Right atrium auricular region (tissue), 2 donors: ENCODE measurements around the gene KIFC1. TPM values are rescaled to one million over a fixed set of nuclear protein-coding genes. Genes with fewer than 3 reads are reported as not detected.

Experiments
- DNase-seq: peaks from one replicate; pipeline ENCODE4 v3.0.0-alpha.2; 2019; ENCODE audit warnings: low spot score
- H3K27ac ChIP-seq, 2 donors: fragments of 200-600 bp; sonication (generic); 1 replicate in 1 of 2; 2 replicates in 1 of 2; pipeline ENCODE4 v1.5.1; 2016 to 2019
- H3K27me3 ChIP-seq, 2 donors: fragments of 200-600 bp; sonication (generic); one replicate each; pipeline versions ENCODE4 v1.5.1 to v1.6.0; 2017 to 2019
- H3K36me3 ChIP-seq: fragments of 200-600 bp; sonication (generic); one replicate; pipeline ENCODE4 v1.5.1; 2016
- H3K4me1 ChIP-seq, 2 donors: fragments of 200-600 bp; sonication (generic); one replicate each; pipeline versions ENCODE4 v1.5.1 to v1.6.0; 2017 to 2019
- H3K4me3 ChIP-seq, 2 donors: fragments of 200-600 bp; sonication (generic); 1 replicate in 1 of 2; 2 replicates in 1 of 2; pipeline ENCODE4 v1.5.1; 2017 to 2019; ENCODE audit warnings: mild to moderate bottlenecking in 1 of 2, moderate library complexity in 1 of 2
- H3K9me3 ChIP-seq, 2 donors: fragments of 200-600 bp; sonication (generic); one replicate each; pipeline ENCODE4 v1.5.1; 2019
- total RNA-seq, 2 donors: library from RNA; depleted of rRNA; stranded (reverse); fragments of >200 nt; gene quantifications; one replicate each; pipeline ENCODE4 v1.1.0, GENCODE V29; 2016
- TF ChIP-seq, protein P1 (sequence below), 2 donors: fragments of 200-600 bp; sonication (generic); IDR thresholded peaks; one replicate each; pipeline ENCODE4 v1.5.1; 2019; ENCODE audit warnings: antibody characterized with exemption in 2 of 2

KIFC1 gene
- total RNA-seq, 2 donors from 2014 or later = 0.59 to 1.6 TPM

- H3K9me3 ChIP-seq = no peaks in the 10 kb centered on the region
- no peak for DNase-seq
- peaks cover 0 to under 1% of the 10 kb centered on the region in 2 donors for H3K4me1 ChIP-seq
- H3K4me3 ChIP-seq = no peak overlapping the region
- peaks cover 52% of the 10 kb centered on the region for H3K36me3 ChIP-seq
- no peak overlapping the region for H3K27ac ChIP-seq
- H3K27me3 ChIP-seq = no peaks in the 10 kb centered on the region
- TF ChIP-seq, protein P1, sequence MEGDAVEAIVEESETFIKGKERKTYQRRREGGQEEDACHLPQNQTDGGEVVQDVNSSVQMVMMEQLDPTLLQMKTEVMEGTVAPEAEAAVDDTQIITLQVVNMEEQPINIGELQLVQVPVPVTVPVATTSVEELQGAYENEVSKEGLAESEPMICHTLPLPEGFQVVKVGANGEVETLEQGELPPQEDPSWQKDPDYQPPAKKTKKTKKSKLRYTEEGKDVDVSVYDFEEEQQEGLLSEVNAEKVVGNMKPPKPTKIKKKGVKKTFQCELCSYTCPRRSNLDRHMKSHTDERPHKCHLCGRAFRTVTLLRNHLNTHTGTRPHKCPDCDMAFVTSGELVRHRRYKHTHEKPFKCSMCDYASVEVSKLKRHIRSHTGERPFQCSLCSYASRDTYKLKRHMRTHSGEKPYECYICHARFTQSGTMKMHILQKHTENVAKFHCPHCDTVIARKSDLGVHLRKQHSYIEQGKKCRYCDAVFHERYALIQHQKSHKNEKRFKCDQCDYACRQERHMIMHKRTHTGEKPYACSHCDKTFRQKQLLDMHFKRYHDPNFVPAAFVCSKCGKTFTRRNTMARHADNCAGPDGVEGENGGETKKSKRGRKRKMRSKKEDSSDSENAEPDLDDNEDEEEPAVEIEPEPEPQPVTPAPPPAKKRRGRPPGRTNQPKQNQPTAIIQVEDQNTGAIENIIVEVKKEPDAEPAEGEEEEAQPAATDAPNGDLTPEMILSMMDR (IDR thresholded peaks at IDR 0.05) = no peak
Measured at GRCh38 chr6:33438978-33439594, 47.5 kb downstream of the KIFC1 start.

- no peaks in the 10 kb centered on the region for H3K27me3 ChIP-seq
- TF ChIP-seq, protein P1 (IDR thresholded peaks at IDR 0.05) = no peak
- peaks cover 51% of the 10 kb centered on the region for H3K36me3 ChIP-seq
- no peak overlapping the region for H3K27ac ChIP-seq
- H3K9me3 ChIP-seq = no peaks in the 10 kb centered on the region
- H3K4me1 ChIP-seq = no peaks in the 10 kb centered on the region
- no peak for DNase-seq
- H3K4me3 ChIP-seq = no peak overlapping the region
Measured at GRCh38 chr6:33439956-33440648, 48.5 kb downstream of the KIFC1 start.

DNA sequence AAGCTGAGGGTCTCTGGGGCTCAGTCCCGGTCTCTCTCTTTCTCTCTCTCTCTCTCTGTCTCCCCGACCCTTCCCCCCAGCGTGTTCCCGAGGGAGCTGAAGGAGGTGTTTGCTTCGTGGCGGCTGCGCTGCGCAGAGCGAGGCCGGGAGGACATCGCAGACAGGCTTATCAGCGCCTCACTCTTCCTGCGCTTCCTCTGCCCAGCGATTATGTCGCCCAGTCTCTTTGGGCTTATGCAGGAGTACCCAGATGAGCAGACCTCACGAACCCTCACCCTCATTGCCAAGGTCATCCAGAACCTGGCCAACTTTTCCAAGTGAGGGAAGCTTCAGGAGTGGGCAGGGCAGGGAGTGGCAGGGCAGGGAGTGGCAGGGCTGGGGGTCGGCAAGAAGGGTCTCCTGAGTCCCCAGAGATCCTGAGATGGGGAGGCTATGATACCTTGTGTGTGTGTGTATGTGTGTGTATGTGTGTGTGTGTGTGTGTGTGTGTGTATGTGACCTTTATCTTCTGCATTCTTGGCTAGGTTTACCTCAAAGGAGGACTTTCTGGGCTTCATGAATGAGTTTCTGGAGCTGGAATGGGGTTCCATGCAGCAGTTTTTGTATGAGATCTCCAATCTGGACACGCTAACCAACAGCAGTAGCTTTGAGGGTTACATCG is 49.2 kb downstream of the KIFC1 start:
- DNase-seq = no peak
- no peak overlapping the region for H3K4me3 ChIP-seq
- no peaks in the 10 kb centered on the region for H3K9me3 ChIP-seq
- H3K27me3 ChIP-seq = no peaks in the 10 kb centered on the region
- no peak overlapping the region for H3K27ac ChIP-seq
- peaks cover 44% of the 10 kb centered on the region for H3K36me3 ChIP-seq
- TF ChIP-seq, protein P1 (IDR thresholded peaks at IDR 0.05) = no peak
- H3K4me1 ChIP-seq = no peaks in the 10 kb centered on the region

- H3K9me3 ChIP-seq = no peaks in the 10 kb centered on the region
- TF ChIP-seq, protein P1 (IDR thresholded peaks at IDR 0.05) = no peak
- DNase-seq = no peak
- peaks cover 45% of the 10 kb centered on the region for H3K36me3 ChIP-seq
- H3K4me1 ChIP-seq = no peaks in the 10 kb centered on the region
- no peaks in the 10 kb centered on the region for H3K27me3 ChIP-seq
- H3K27ac ChIP-seq = no peak overlapping the region
- H3K4me3 ChIP-seq = no peak overlapping the region
Measured at GRCh38 chr6:33441457-33441856, 49.8 kb downstream of the KIFC1 start.

DNA sequence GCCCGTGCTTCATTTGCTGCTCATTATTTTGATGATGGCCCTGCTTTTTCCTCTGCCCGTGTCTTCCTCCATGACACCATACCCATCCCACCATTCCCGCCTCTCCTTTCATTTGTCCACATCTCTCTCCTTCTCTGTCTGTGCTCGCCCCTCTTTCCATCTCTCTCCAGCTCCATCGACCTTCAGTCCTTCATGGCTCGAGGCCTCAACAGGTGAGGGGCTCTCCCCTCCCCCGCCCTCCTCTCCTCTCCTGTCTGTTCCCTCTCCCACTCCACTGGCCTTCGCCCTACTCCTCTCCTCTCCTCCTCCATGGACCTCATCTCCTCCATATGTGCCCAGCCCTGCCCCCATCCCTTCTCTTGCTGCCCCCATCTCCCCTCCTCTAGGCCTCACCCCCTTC is 50.7 kb downstream of the KIFC1 start:
- TF ChIP-seq, protein P1 (IDR thresholded peaks at IDR 0.05) = no peak
- peaks cover 40% of the 10 kb centered on the region for H3K36me3 ChIP-seq
- H3K27ac ChIP-seq = no peak overlapping the region
- no peaks in the 10 kb centered on the region for H3K4me1 ChIP-seq
- H3K9me3 ChIP-seq = no peaks in the 10 kb centered on the region
- DNase-seq = no peak
- no peaks in the 10 kb centered on the region for H3K27me3 ChIP-seq
- H3K4me3 ChIP-seq = no peak overlapping the region
